ENCODE data around the gene SCN2B.
A peak's percentile ranks its signal among the peaks of the same experiment; 100 is the strongest.

SCN2B gene

GRCh38 chr11:118171269-118172062, 5.0 kb downstream of the SCN2B start:
- TF ChIP-seq CTCF (IDR thresholded peaks at IDR 0.05; ENCODE audit: low read depth, low read length): peak; percentile 89
- H3K27me3 ChIP-seq: peaks cover 35% of the 10 kb centered on the region
- no peaks in the 10 kb centered on the region for H3K9me3 ChIP-seq
- H3K4me3 ChIP-seq (ENCODE audit: low read depth, low read length): no peak overlapping the region
- H3K36me3 ChIP-seq: no peaks in the 10 kb centered on the region
- DNase-seq: peak; percentile 76
- H3K4me1 ChIP-seq: no peaks in the 10 kb centered on the region

- Histone ChIP-seq H3K9me3 (no peaks in the 10 kb centered on the region), H3K36me3 (no peaks in the 10 kb centered on the region), H3K4me1 (no peaks in the 10 kb centered on the region), H3K4me3 (ENCODE audit: low read depth, low read length) (no peak overlapping the region), H3K27me3 (peaks cover 37% of the 10 kb centered on the region)
- no peak for DNase-seq
- TF ChIP-seq CTCF (IDR thresholded peaks at IDR 0.05; ENCODE audit: low read depth, low read length): no peak
Measured at GRCh38 chr11:118170882-118171268, 5.6 kb downstream of the SCN2B start.

GRCh38 chr11:118170231-118170630, 6.2 kb downstream of the SCN2B start:
- no peak for TF ChIP-seq CTCF (IDR thresholded peaks at IDR 0.05; ENCODE audit: low read depth, low read length)
- no peak overlapping the region for H3K4me3 ChIP-seq (ENCODE audit: low read depth, low read length)
- H3K36me3 ChIP-seq: no peaks in the 10 kb centered on the region
- H3K4me1 ChIP-seq: no peaks in the 10 kb centered on the region
- H3K27me3 ChIP-seq: peaks cover 40% of the 10 kb centered on the region
- DNase-seq: no peak
- H3K9me3 ChIP-seq: no peaks in the 10 kb centered on the region

- Histone ChIP-seq H3K27me3 (peaks cover 40% of the 10 kb centered on the region), H3K36me3 (no peaks in the 10 kb centered on the region), H3K4me1 (no peaks in the 10 kb centered on the region), H3K4me3 (ENCODE audit: low read depth, low read length) (no peak overlapping the region), H3K9me3 (no peaks in the 10 kb centered on the region)
- no peak for TF ChIP-seq CTCF (IDR thresholded peaks at IDR 0.05; ENCODE audit: low read depth, low read length)
- DNase-seq: no peak
Measured at GRCh38 chr11:118169300-118170140, 6.9 kb downstream of the SCN2B start.

GRCh38 chr11:118168751-118169150, 7.7 kb downstream of the SCN2B start:
- DNase-seq: no peak
- Histone ChIP-seq H3K9me3 (no peaks in the 10 kb centered on the region), H3K4me1 (no peaks in the 10 kb centered on the region), H3K4me3 (ENCODE audit: low read depth, low read length) (no peak overlapping the region), H3K36me3 (no peaks in the 10 kb centered on the region), H3K27me3 (peaks cover 42% of the 10 kb centered on the region)
- TF ChIP-seq CTCF (IDR thresholded peaks at IDR 0.05; ENCODE audit: low read depth, low read length): no peak

GRCh38 chr11:118168316-118168715, 8.1 kb downstream of the SCN2B start:
- peaks cover 45% of the 10 kb centered on the region for H3K27me3 ChIP-seq
- H3K9me3 ChIP-seq: no peaks in the 10 kb centered on the region
- H3K4me1 ChIP-seq: no peaks in the 10 kb centered on the region
- no peaks in the 10 kb centered on the region for H3K36me3 ChIP-seq
- no peak for TF ChIP-seq CTCF (IDR thresholded peaks at IDR 0.05; ENCODE audit: low read depth, low read length)
- H3K4me3 ChIP-seq (ENCODE audit: low read depth, low read length): no peak overlapping the region
- no peak for DNase-seq

Measured in BE2C (cell line).